Neuronal stem cell (in vitro differentiated cells): Measurements from ENCODE around the gene PCDHB1.
"Not testable (repeated sequence)": the region's sequence is repeated elsewhere in the genome, so short reads cannot be mapped to it uniquely, and the experiment has no call there.

Source experiments
- DNase-seq: peaks from one replicate; pipeline ENCODE4 v3.0.0-alpha.2; 2013; ENCODE audit warnings: low spot score
- H2AFZ ChIP-seq: one replicate; pipeline ENCODE4 v1.6.1; 2013; ENCODE audit warnings: mild to moderate bottlenecking, low read length, inconsistent platforms
- H2AK5ac ChIP-seq: 2 replicates; pipeline ENCODE4 v1.6.1; 2013; ENCODE audit warnings: low read depth, mild to moderate bottlenecking, inconsistent platforms, low read length, moderate library complexity, mixed read lengths
- H2BK120ac ChIP-seq: 2 replicates; pipeline ENCODE4 v1.6.1; 2013; ENCODE audit warnings: low read depth, mild to moderate bottlenecking, inconsistent platforms, low read length, moderate library complexity, mixed read lengths
- H2BK12ac ChIP-seq: one replicate; pipeline ENCODE4 v1.6.1; 2013; ENCODE audit warnings: low read length, inconsistent platforms
- H2BK15ac ChIP-seq: 2 replicates; pipeline ENCODE4 v1.6.1; 2013; ENCODE audit warnings: mild to moderate bottlenecking, low read length, inconsistent platforms, mixed read lengths
- H2BK5ac ChIP-seq: one replicate; pipeline ENCODE4 v1.6.1; 2013; ENCODE audit warnings: inconsistent platforms, mild to moderate bottlenecking, low read length, moderate library complexity
- H3K14ac ChIP-seq: one replicate; pipeline ENCODE4 v1.6.1; 2013; ENCODE audit warnings: low read length, inconsistent platforms
- H3K18ac ChIP-seq: 2 replicates; pipeline ENCODE4 v1.6.1; 2013; ENCODE audit warnings: low read length, inconsistent platforms
- H3K23ac ChIP-seq: 2 replicates; pipeline ENCODE4 v1.6.1; 2013; ENCODE audit warnings: low read depth, mild to moderate bottlenecking, mixed read lengths, low read length, inconsistent platforms; ENCODE audit not compliant: poor library complexity
- H3K27ac ChIP-seq: replicated peaks from 3 replicates; pipeline ENCODE4 v1.5.1; 2013; ENCODE audit warnings: low read length, inconsistent platforms
- H3K27me3 ChIP-seq, 3 experiments: 2 replicates each; pipeline ENCODE4 v1.6.1; 2013; ENCODE audit warnings: low read length in 3 of 3, mild to moderate bottlenecking in 2 of 3, inconsistent platforms in 1 of 3, low read depth in 1 of 3, mixed read lengths in 1 of 3, moderate library complexity in 1 of 3; ENCODE audit not compliant: control insufficient read depth in 3 of 3, insufficient read depth in 3 of 3
- H3K36me3 ChIP-seq, 2 donors: replicated peaks in 1 of 2; 2 replicates each; pipeline ENCODE4 v1.6.1; 2013; ENCODE audit warnings: low read length in 2 of 2; ENCODE audit not compliant: control insufficient read depth in 2 of 2, insufficient read depth in 2 of 2
- H3K4ac ChIP-seq: 2 replicates; pipeline ENCODE4 v1.6.1; 2013; ENCODE audit warnings: inconsistent platforms, mild to moderate bottlenecking, low read length, moderate library complexity
- H3K4me1 ChIP-seq, 2 donors: 1 replicate in 1 of 2; 2 replicates in 1 of 2; pipeline ENCODE4 v1.6.1; 2013; ENCODE audit warnings: low read length in 2 of 2, low read depth in 1 of 2; ENCODE audit not compliant: control insufficient read depth in 2 of 2, insufficient read depth in 1 of 2
- H3K4me2 ChIP-seq: one replicate; pipeline ENCODE4 v1.6.1; 2013; ENCODE audit warnings: mild to moderate bottlenecking, low read length, inconsistent platforms; ENCODE audit not compliant: insufficient read depth, poor library complexity, severe bottlenecking
- H3K4me3 ChIP-seq, 2 donors: 2 replicates each; pipeline ENCODE4 v1.5.1; 2013; ENCODE audit warnings: low read length in 2 of 2, mild to moderate bottlenecking in 2 of 2, inconsistent platforms in 1 of 2, moderate library complexity in 1 of 2
- H3K79me1 ChIP-seq: one replicate; pipeline ENCODE4 v1.6.1; 2013; ENCODE audit warnings: low read depth, mild to moderate bottlenecking, inconsistent platforms, low read length, moderate library complexity
- H3K9ac ChIP-seq: one replicate; pipeline ENCODE4 v1.6.1; 2013; ENCODE audit warnings: mild to moderate bottlenecking, low read depth, low read length, inconsistent platforms; ENCODE audit not compliant: poor library complexity
- H3K9me3 ChIP-seq, 2 donors: replicated peaks in 1 of 2; 2 replicates each; pipeline versions ENCODE3 to v1.6.1; 2013; ENCODE audit warnings: low read length in 2 of 2, mild to moderate bottlenecking in 2 of 2, inconsistent platforms in 1 of 2, low read depth in 1 of 2, mixed read lengths in 1 of 2, moderate library complexity in 1 of 2; ENCODE audit not compliant: control insufficient read depth in 2 of 2, insufficient read depth in 1 of 2
- H4K8ac ChIP-seq: one replicate; pipeline ENCODE4 v1.6.1; 2013; ENCODE audit warnings: low read depth, mild to moderate bottlenecking, inconsistent platforms, low read length, moderate library complexity
- H4K91ac ChIP-seq: one replicate; pipeline ENCODE4 v1.6.1; 2013; ENCODE audit warnings: low read length, low read depth, mild to moderate bottlenecking, inconsistent platforms; ENCODE audit not compliant: poor library complexity
- WGBS, 2 donors: extraction: QIAGEN DNeasy Blood & Tissue Kit; methylation state at CpG; one replicate each; pipeline ENCODE4 v1.1.7; 2013; ENCODE audit warnings: missing lambda C conversion rate in 2 of 2, mixed read lengths in 1 of 2; ENCODE audit not compliant: insufficient read length in 2 of 2, insufficient replicate concordance in 1 of 2; ENCODE audit errors: extremely low coverage in 2 of 2; 5-methylcytosine and 5-hydroxymethylcytosine counted together

PCDHB1 gene

GRCh38 chr5:141095263-141095641 is 44.1 kb downstream of the PCDHB1 start:
- Histone ChIP-seq H2BK5ac (no peak overlapping the region), H2AFZ (peak overlapping the region; percentile 91), H3K4me1 (no peaks in the 10 kb centered on the region), H3K18ac (no peak overlapping the region), H2BK12ac (no peak overlapping the region), H3K79me1 (no peaks in the 10 kb centered on the region), H3K9me3 (peaks cover 13 to 48% of the 10 kb centered on the region in 2 donors), H3K4ac (no peak overlapping the region), H3K9ac (no peak overlapping the region), H3K4me3 (peak overlapping the region; percentile 84 to 89), H3K14ac (no peak overlapping the region), H3K27ac (no peak overlapping the region), H2BK15ac (no peak overlapping the region), H3K4me2 (peak overlapping the region; percentile 27), H4K8ac (peak overlapping the region; percentile 33), H4K91ac (no peak overlapping the region), H3K27me3 (no peaks in the 10 kb centered on the region), H2BK120ac (no peak overlapping the region), H2AK5ac (no peak overlapping the region), H3K23ac (no peak overlapping the region), H3K36me3 (peaks cover 7 to 41% of the 10 kb centered on the region in 2 donors)
- no CpG with 5 or more reads among the region's 12 CpGs for WGBS, 2 donors
- DNase-seq: no peak

- not testable (repeated sequence) for H2BK15ac ChIP-seq, H3K79me1 ChIP-seq, H3K4ac ChIP-seq, H3K27me3 ChIP-seq, H3K4me2 ChIP-seq, H3K4me3 ChIP-seq, H3K14ac ChIP-seq, DNase-seq, H2BK12ac ChIP-seq, H2AFZ ChIP-seq, H4K91ac ChIP-seq, H3K4me1 ChIP-seq, H2AK5ac ChIP-seq, H3K27ac ChIP-seq, H3K9ac ChIP-seq, H3K18ac ChIP-seq, H3K23ac ChIP-seq, H2BK120ac ChIP-seq, H2BK5ac ChIP-seq, H4K8ac ChIP-seq
- peaks cover 16 to 50% of the 10 kb centered on the region in 2 donors for H3K36me3 ChIP-seq
- peaks cover 23 to 58% of the 10 kb centered on the region in 2 donors for H3K9me3 ChIP-seq
- WGBS, 2 donors: no CpG with 5 or more reads among the region's 46 CpGs
Observed at GRCh38 chr5:141096181-141096580, 45.0 kb downstream of the PCDHB1 start.

- not testable (repeated sequence) for H3K14ac ChIP-seq, H2AK5ac ChIP-seq, H2BK120ac ChIP-seq, H2AFZ ChIP-seq, H3K4me3 ChIP-seq, H3K18ac ChIP-seq, H3K4me1 ChIP-seq, H3K4me2 ChIP-seq, H3K79me1 ChIP-seq, H4K91ac ChIP-seq, H3K27ac ChIP-seq, H3K23ac ChIP-seq, DNase-seq, H3K27me3 ChIP-seq, H3K4ac ChIP-seq, H2BK15ac ChIP-seq, H2BK12ac ChIP-seq, H2BK5ac ChIP-seq, H4K8ac ChIP-seq, H3K9ac ChIP-seq
- peaks cover 19 to 54% of the 10 kb centered on the region in 2 donors for H3K36me3 ChIP-seq
- H3K9me3 ChIP-seq: peaks cover 27 to 62% of the 10 kb centered on the region in 2 donors
- no CpG with 5 or more reads among the region's 38 CpGs for WGBS, 2 donors
Observed at GRCh38 chr5:141096586-141096985, 45.4 kb downstream of the PCDHB1 start.

- DNase-seq: no peak
- Histone ChIP-seq H3K4me2 (no peak within 1 kb of the TSS), H4K8ac (no peak within 1 kb of the TSS), H3K9me3 (peaks cover 30 to 70% of the 10 kb centered on the region in 2 donors), H3K79me1 (peaks cover 1% of the 10 kb centered on the region), H3K4ac (no peak within 1 kb of the TSS), H3K9ac (no peak within 1 kb of the TSS), H2BK120ac (no peak within 1 kb of the TSS), H2BK15ac (no peak within 1 kb of the TSS), H2BK12ac (no peak within 1 kb of the TSS), H3K23ac (no peak within 1 kb of the TSS), H4K91ac (no peak within 1 kb of the TSS), H3K4me1 (no peaks in the 10 kb centered on the region), H2AFZ (no peak within 1 kb of the TSS), H3K27me3 (no peaks in the 10 kb centered on the region), H3K14ac (no peak within 1 kb of the TSS), H3K4me3 (no peak within 1 kb of the TSS), H2AK5ac (no peak within 1 kb of the TSS), H3K36me3 (peaks cover 20 to 55% of the 10 kb centered on the region in 2 donors), H2BK5ac (no peak within 1 kb of the TSS), H3K18ac (no peak within 1 kb of the TSS), H3K27ac (no peak within 1 kb of the TSS)
- WGBS, 2 donors: no CpG with 5 or more reads among the region's 19 CpGs
Observed at GRCh38 chr5:141100243-141100805, 49.1 kb downstream of the PCDHB1 start, which contains the start of gene PCDHB3. PCDHB3 (plus strand) TSS chr5:141100473; CDS start chr5:141100650, 177 bp downstream.
